Endodermal cell (in vitro differentiated cells): ENCODE results near the gene CDH4. TPM values are rescaled to one million over a fixed set of nuclear protein-coding genes. Genes with fewer than 3 reads are reported as not detected.

Experiments used
- DNase-seq: peaks from one replicate; pipeline ENCODE4 v3.0.0-alpha.2; 2017
- H3K27ac ChIP-seq: 2 replicates; pipeline ENCODE4 v1.5.1; 2013; ENCODE audit warnings: mild to moderate bottlenecking, low read depth, low read length, moderate library complexity
- H3K27me3 ChIP-seq: 2 replicates; pipeline ENCODE4 v1.6.1; 2013; ENCODE audit warnings: mild to moderate bottlenecking, low read length, moderate library complexity; ENCODE audit not compliant: insufficient read depth, control insufficient read depth, poor library complexity, severe bottlenecking
- H3K36me3 ChIP-seq: 2 replicates; pipeline ENCODE4 v1.7.0; 2013; ENCODE audit warnings: mild to moderate bottlenecking, low read length, moderate library complexity; ENCODE audit not compliant: control insufficient read depth, insufficient read depth
- H3K4me1 ChIP-seq: one replicate; pipeline ENCODE4 v1.7.0; 2013; ENCODE audit warnings: low read length; ENCODE audit not compliant: control insufficient read depth, insufficient read depth
- H3K4me3 ChIP-seq: 2 replicates; pipeline ENCODE4 v1.5.1; 2013; ENCODE audit warnings: mild to moderate bottlenecking, low read length, moderate library complexity
- H3K9ac ChIP-seq: 2 replicates; pipeline ENCODE4 v1.6.1; 2013; ENCODE audit warnings: mild to moderate bottlenecking, low read length, moderate library complexity; ENCODE audit not compliant: poor library complexity, severe bottlenecking; ENCODE audit errors: extremely low read depth
- H3K9me3 ChIP-seq: 2 replicates; pipeline ENCODE4 v1.6.1; 2013; ENCODE audit warnings: mild to moderate bottlenecking, low read length, moderate library complexity; ENCODE audit not compliant: control insufficient read depth
- H3K27ac Mint-ChIP-seq: 2 replicates; pipeline ENCODE4 v1.8.0; 2020; ENCODE audit warnings: mixed read lengths
- H3K27me3 Mint-ChIP-seq: 2 replicates; pipeline ENCODE4 v1.8.0; 2021; ENCODE audit warnings: mild to moderate bottlenecking, mixed read lengths; ENCODE audit not compliant: insufficient read depth
- H3K36me3 Mint-ChIP-seq: 2 replicates; pipeline ENCODE4 v1.8.0; 2020; ENCODE audit warnings: low read depth, mixed read lengths
- H3K4me1 Mint-ChIP-seq: 2 replicates; pipeline ENCODE4 v1.8.0; 2020; ENCODE audit warnings: mixed read lengths
- H3K4me3 Mint-ChIP-seq: 2 replicates; pipeline ENCODE4 v1.8.0; 2020; ENCODE audit warnings: mild to moderate bottlenecking, moderate library complexity, mixed read lengths
- H3K9me3 Mint-ChIP-seq: 2 replicates; pipeline ENCODE4 v1.8.0; 2020; ENCODE audit warnings: mild to moderate bottlenecking, mixed read lengths
- WGBS, 2 experiments: methylation state at CpG; one replicate each; pipeline versions ENCODE4 v1.1.5 to v1.1.7; 2013; ENCODE audit warnings: missing lambda C conversion rate in 2 of 2, mixed read lengths in 1 of 2; ENCODE audit not compliant: insufficient coverage in 1 of 2, insufficient read length in 1 of 2; 5-methylcytosine and 5-hydroxymethylcytosine counted together
- total RNA-seq, 2 donors: library from RNA; stranded (reverse); fragmentation: NEBNext Ultra II Directional in 1 of 2; extraction: Animal tissue kit (Norgen Biotek cat#: 25700) in 1 of 2; gene quantifications; 2 replicates in 1 of 2; 3 replicates in 1 of 2; pipeline ENCODE4 v1.2.1, GENCODE V29; 2021
- TF ChIP-seq, protein P1 (sequence below): fragments of 200-600 bp; sonication (generic); conservative IDR thresholded peaks from 2 replicates; pipeline ENCODE4 v1.5.0; 2021; ENCODE audit warnings: antibody characterized with exemption, mild to moderate bottlenecking

Gene CDH4
- total RNA-seq, 2 donors from 2014 or later, result 1.8 to 5.8 TPM

GRCh38 chr20:61874421-61875068, 622.5 kb downstream of the CDH4 start:
- Histone ChIP-seq H3K4me1 (no peaks in the 10 kb centered on the region), H3K36me3 (no peaks in the 10 kb centered on the region), H3K9ac (no peak overlapping the region), H3K4me3 (no peak overlapping the region), H3K27ac (no peak overlapping the region), H3K27me3 (no peaks in the 10 kb centered on the region), H3K9me3 (peaks cover 10% of the 10 kb centered on the region)
- Mint-ChIP-seq H3K4me1 (no peaks in the 10 kb centered on the region), H3K9me3 (peaks cover 14% of the 10 kb centered on the region), H3K27me3 (peaks cover 5% of the 10 kb centered on the region), H3K4me3 (no peak overlapping the region), H3K27ac (no peak overlapping the region), H3K36me3 (peaks cover 3% of the 10 kb centered on the region)
- WGBS, 2 experiments, result 73% methylated on average over 18 to 27 of the region's 27 CpGs
- TF ChIP-seq, protein P1, sequence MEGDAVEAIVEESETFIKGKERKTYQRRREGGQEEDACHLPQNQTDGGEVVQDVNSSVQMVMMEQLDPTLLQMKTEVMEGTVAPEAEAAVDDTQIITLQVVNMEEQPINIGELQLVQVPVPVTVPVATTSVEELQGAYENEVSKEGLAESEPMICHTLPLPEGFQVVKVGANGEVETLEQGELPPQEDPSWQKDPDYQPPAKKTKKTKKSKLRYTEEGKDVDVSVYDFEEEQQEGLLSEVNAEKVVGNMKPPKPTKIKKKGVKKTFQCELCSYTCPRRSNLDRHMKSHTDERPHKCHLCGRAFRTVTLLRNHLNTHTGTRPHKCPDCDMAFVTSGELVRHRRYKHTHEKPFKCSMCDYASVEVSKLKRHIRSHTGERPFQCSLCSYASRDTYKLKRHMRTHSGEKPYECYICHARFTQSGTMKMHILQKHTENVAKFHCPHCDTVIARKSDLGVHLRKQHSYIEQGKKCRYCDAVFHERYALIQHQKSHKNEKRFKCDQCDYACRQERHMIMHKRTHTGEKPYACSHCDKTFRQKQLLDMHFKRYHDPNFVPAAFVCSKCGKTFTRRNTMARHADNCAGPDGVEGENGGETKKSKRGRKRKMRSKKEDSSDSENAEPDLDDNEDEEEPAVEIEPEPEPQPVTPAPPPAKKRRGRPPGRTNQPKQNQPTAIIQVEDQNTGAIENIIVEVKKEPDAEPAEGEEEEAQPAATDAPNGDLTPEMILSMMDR, result peak; percentile 67
- DNase-seq, result peak; percentile 91

DNA sequence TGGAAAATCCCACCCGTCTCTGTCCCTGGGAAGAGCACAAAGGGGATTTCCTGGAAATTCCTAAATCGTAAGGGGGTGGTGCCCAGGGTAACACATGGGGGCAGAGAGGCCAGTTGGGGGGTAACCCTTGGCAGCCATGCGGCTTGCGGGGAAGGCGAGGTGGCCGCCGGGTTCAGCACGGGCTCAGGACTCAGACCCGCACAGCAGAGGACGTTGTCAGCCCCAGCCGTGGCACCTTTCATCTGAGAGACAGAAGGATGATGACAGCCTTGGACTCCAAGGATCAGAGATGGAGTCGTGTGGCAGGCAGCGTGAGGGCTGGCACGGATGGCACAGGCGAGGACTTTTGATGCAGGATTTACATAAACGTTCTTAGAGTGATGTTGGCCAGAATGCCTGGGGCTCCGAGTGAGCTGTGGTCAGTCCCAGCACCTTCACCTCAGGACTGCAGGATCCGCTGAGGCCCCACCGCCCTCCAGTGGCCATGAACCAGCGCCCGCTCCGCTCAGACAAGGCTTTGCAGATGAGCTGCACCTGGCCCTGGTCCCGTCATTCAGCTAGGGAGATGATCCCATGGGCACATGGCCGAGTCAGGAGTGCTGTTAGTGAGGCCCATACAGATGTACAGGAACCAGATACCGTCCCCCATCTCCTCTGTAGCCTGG, 623.3 kb downstream of the CDH4 start:
- 88 to 92% methylated on average over 12 to 25 of the region's 25 CpGs for WGBS, 2 experiments
- TF ChIP-seq, protein P1, result peak; percentile 63
- Mint-ChIP-seq H3K9me3 (peaks cover 13% of the 10 kb centered on the region), H3K4me1 (no peaks in the 10 kb centered on the region), H3K4me3 (no peak overlapping the region), H3K36me3 (peaks cover 3% of the 10 kb centered on the region), H3K27me3 (peaks cover 3% of the 10 kb centered on the region), H3K27ac (no peak overlapping the region)
- Histone ChIP-seq H3K36me3 (no peaks in the 10 kb centered on the region), H3K27me3 (no peaks in the 10 kb centered on the region), H3K4me3 (no peak overlapping the region), H3K9ac (no peak overlapping the region), H3K9me3 (peaks cover 10% of the 10 kb centered on the region), H3K27ac (no peak overlapping the region), H3K4me1 (no peaks in the 10 kb centered on the region)
- DNase-seq, result peak; percentile 78

- no peak overlapping the region for H3K27ac ChIP-seq
- H3K9me3 ChIP-seq, result peaks cover 7% of the 10 kb centered on the region
- no peaks in the 10 kb centered on the region for H3K27me3 ChIP-seq
- WGBS, 2 experiments, result 90 to 98% methylated on average over 13 to 16 of the region's 16 CpGs
- Mint-ChIP-seq H3K27ac (no peak overlapping the region), H3K36me3 (peaks cover 3% of the 10 kb centered on the region), H3K4me3 (no peak overlapping the region), H3K9me3 (peaks cover 8% of the 10 kb centered on the region), H3K27me3 (peaks cover 3% of the 10 kb centered on the region), H3K4me1 (no peaks in the 10 kb centered on the region)
- no peak overlapping the region for H3K4me3 ChIP-seq
- no peaks in the 10 kb centered on the region for H3K4me1 ChIP-seq
- DNase-seq, result no peak
- TF ChIP-seq, protein P1, result no peak
- H3K36me3 ChIP-seq, result no peaks in the 10 kb centered on the region
- H3K9ac ChIP-seq, result no peak overlapping the region
These were observed 623.9 kb downstream of the CDH4 start for GRCh38 chr20:61875996-61876395.
